Ectodermal cell (in vitro differentiated cells): ENCODE measurements around the gene KCTD19.
A peak's percentile ranks its signal among the peaks of the same experiment; 100 is the strongest.

Experiments used
- H3K27ac ChIP-seq: 2 replicates; pipeline ENCODE4 v1.7.0; 2013; ENCODE audit warnings: mild to moderate bottlenecking, low read depth, low read length; ENCODE audit not compliant: insufficient read depth, poor library complexity, severe bottlenecking
- H3K27me3 ChIP-seq: 2 replicates; pipeline ENCODE4 v1.7.0; 2013; ENCODE audit warnings: mild to moderate bottlenecking, low read length; ENCODE audit not compliant: insufficient read depth, control insufficient read depth, poor library complexity, severe bottlenecking
- H3K36me3 ChIP-seq: one replicate; pipeline ENCODE4 v1.7.0; 2013; ENCODE audit warnings: low read length; ENCODE audit not compliant: control insufficient read depth, insufficient read depth
- H3K4me1 ChIP-seq: one replicate; pipeline ENCODE4 v1.7.0; 2013; ENCODE audit warnings: low read length; ENCODE audit not compliant: control insufficient read depth, insufficient read depth
- H3K4me3 ChIP-seq: 2 replicates; pipeline ENCODE4 v1.7.0; 2013; ENCODE audit warnings: low read depth, low read length, control low read depth; ENCODE audit not compliant: insufficient read depth
- H3K9me3 ChIP-seq: 2 replicates; pipeline ENCODE4 v1.7.0; 2013; ENCODE audit warnings: mild to moderate bottlenecking, low read length, moderate library complexity; ENCODE audit not compliant: control insufficient read depth
- WGBS, 2 experiments: methylation state at CpG; one replicate each; pipeline ENCODE4 v1.1.7; 2013; ENCODE audit warnings: missing lambda C conversion rate in 2 of 2; 5-methylcytosine and 5-hydroxymethylcytosine counted together

The KCTD19 gene

GRCh38 chr16:67327743-67328142 is 1.2 kb upstream of the KCTD19 start:
- H3K36me3 ChIP-seq, result no peaks in the 10 kb centered on the region
- H3K27me3 ChIP-seq, result peaks cover 20% of the 10 kb centered on the region
- no peak overlapping the region for H3K27ac ChIP-seq
- 84 to 89% methylated on average over 3 of the region's 3 CpGs for WGBS, 2 experiments
- no peak overlapping the region for H3K4me3 ChIP-seq
- no peaks in the 10 kb centered on the region for H3K9me3 ChIP-seq
- H3K4me1 ChIP-seq, result no peaks in the 10 kb centered on the region

GRCh38 chr16:67326115-67326471 is 448 bp downstream of the KCTD19 start:
- no peaks in the 10 kb centered on the region for H3K9me3 ChIP-seq
- H3K4me3 ChIP-seq, result peak overlapping the region; percentile 54
- no peaks in the 10 kb centered on the region for H3K4me1 ChIP-seq
- H3K27me3 ChIP-seq, result peaks cover 25% of the 10 kb centered on the region
- WGBS, 2 experiments, result 70% methylated on average over 11 of the region's 11 CpGs
- H3K27ac ChIP-seq, result no peak overlapping the region
- H3K36me3 ChIP-seq, result no peaks in the 10 kb centered on the region

GRCh38 chr16:67317853-67318252 is 8.7 kb downstream of the KCTD19 start:
- Histone ChIP-seq H3K9me3 (no peaks in the 10 kb centered on the region), H3K27ac (no peak overlapping the region), H3K27me3 (peaks cover 5% of the 10 kb centered on the region), H3K4me1 (no peaks in the 10 kb centered on the region), H3K4me3 (no peak overlapping the region), H3K36me3 (no peaks in the 10 kb centered on the region)

GRCh38 chr16:67312719-67313118 is 13.8 kb downstream of the KCTD19 start:
- H3K9me3 ChIP-seq, result no peaks in the 10 kb centered on the region
- H3K27me3 ChIP-seq, result no peaks in the 10 kb centered on the region
- no peaks in the 10 kb centered on the region for H3K36me3 ChIP-seq
- no peak overlapping the region for H3K27ac ChIP-seq
- peaks cover 3% of the 10 kb centered on the region for H3K4me1 ChIP-seq
- no peak overlapping the region for H3K4me3 ChIP-seq

- Histone ChIP-seq H3K27me3 (no peaks in the 10 kb centered on the region), H3K27ac (no peak overlapping the region), H3K36me3 (no peaks in the 10 kb centered on the region), H3K4me3 (no peak overlapping the region), H3K4me1 (peaks cover 3% of the 10 kb centered on the region), H3K9me3 (no peaks in the 10 kb centered on the region)
- WGBS, 2 experiments, result 89 to 91% methylated on average over 5 of the region's 5 CpGs
These were observed 14.7 kb downstream of the KCTD19 start for GRCh38 chr16:67311607-67312488.

- 92 to 93% methylated on average over 3 of the region's 3 CpGs for WGBS, 2 experiments
- no peaks in the 10 kb centered on the region for H3K9me3 ChIP-seq
- no peaks in the 10 kb centered on the region for H3K36me3 ChIP-seq
- H3K27me3 ChIP-seq, result no peaks in the 10 kb centered on the region
- no peak overlapping the region for H3K27ac ChIP-seq
- H3K4me1 ChIP-seq, result peaks cover 3% of the 10 kb centered on the region
- H3K4me3 ChIP-seq, result no peak overlapping the region
These were observed 16.0 kb downstream of the KCTD19 start for GRCh38 chr16:67310561-67310960.

GRCh38 chr16:67305216-67306071 is 21.1 kb downstream of the KCTD19 start:
- 90 to 92% methylated on average over 13 of the region's 13 CpGs for WGBS, 2 experiments

GRCh38 chr16:67304020-67304419 is 22.5 kb downstream of the KCTD19 start:
- H3K4me1 ChIP-seq, result peaks cover 2% of the 10 kb centered on the region
- no peak overlapping the region for H3K4me3 ChIP-seq
- no peaks in the 10 kb centered on the region for H3K36me3 ChIP-seq
- H3K27ac ChIP-seq, result no peak overlapping the region
- WGBS, 2 experiments, result 79 to 83% methylated on average over 1 of the region's 1 CpG
- H3K27me3 ChIP-seq, result no peaks in the 10 kb centered on the region
- H3K9me3 ChIP-seq, result no peaks in the 10 kb centered on the region

More at GRCh38 chr16:67305216-67306071, 21.1 kb downstream of the KCTD19 start:
- H3K36me3 ChIP-seq, result no peaks in the 10 kb centered on the region
- H3K4me3 ChIP-seq, result no peak overlapping the region
- no peaks in the 10 kb centered on the region for H3K27me3 ChIP-seq
- no peaks in the 10 kb centered on the region for H3K9me3 ChIP-seq
- peaks cover 2% of the 10 kb centered on the region for H3K4me1 ChIP-seq
- no peak overlapping the region for H3K27ac ChIP-seq

GRCh38 chr16:67302970-67303369 is 23.6 kb downstream of the KCTD19 start:
- Histone ChIP-seq H3K9me3 (no peaks in the 10 kb centered on the region), H3K4me1 (peaks cover 2% of the 10 kb centered on the region), H3K27me3 (no peaks in the 10 kb centered on the region), H3K4me3 (no peak overlapping the region), H3K27ac (no peak overlapping the region), H3K36me3 (no peaks in the 10 kb centered on the region)
- 77 to 80% methylated on average over 8 of the region's 8 CpGs for WGBS, 2 experiments

GRCh38 chr16:67302076-67302475 is 24.5 kb downstream of the KCTD19 start:
- 91 to 92% methylated on average over 7 of the region's 7 CpGs for WGBS, 2 experiments
- no peak overlapping the region for H3K4me3 ChIP-seq
- H3K27me3 ChIP-seq, result no peaks in the 10 kb centered on the region
- no peaks in the 10 kb centered on the region for H3K9me3 ChIP-seq
- no peaks in the 10 kb centered on the region for H3K36me3 ChIP-seq
- peaks cover 2% of the 10 kb centered on the region for H3K4me1 ChIP-seq
- H3K27ac ChIP-seq, result no peak overlapping the region
